Stimulated activated naive CD4-positive, alpha-beta T cell (primary cell): ENCODE results near the gene TTC27.
"Not testable (repeated sequence)": the region's sequence is repeated elsewhere in the genome, so short reads cannot be mapped to it uniquely, and the experiment has no call there.

Experiments
- DNase-seq, 6 experiments: peaks; one replicate each; lab custom pipeline; 2025; lab: John Stamatoyannopoulos, UW

The TTC27 gene

DNA sequence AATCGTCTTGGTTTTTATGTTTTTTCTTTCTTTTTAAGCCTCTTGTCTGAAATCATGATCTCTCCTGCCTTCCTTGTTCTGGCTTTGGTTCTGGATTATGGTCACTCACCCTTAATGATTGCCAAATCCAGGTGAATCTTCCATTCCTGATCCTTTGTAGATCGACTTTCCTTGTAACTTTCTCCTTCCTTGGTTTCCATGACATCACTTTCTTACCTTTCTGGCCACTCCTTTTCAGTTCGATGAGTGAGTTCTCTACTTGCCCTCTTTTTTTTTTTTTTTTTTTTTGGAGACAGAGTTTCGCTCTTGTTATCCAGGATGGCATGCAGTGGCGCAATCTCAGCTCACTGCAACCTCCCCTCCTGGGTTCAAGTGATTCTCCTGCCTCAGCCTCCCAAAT, 179.8 kb downstream of the TTC27 start:
- no peak for DNase-seq

DNA sequence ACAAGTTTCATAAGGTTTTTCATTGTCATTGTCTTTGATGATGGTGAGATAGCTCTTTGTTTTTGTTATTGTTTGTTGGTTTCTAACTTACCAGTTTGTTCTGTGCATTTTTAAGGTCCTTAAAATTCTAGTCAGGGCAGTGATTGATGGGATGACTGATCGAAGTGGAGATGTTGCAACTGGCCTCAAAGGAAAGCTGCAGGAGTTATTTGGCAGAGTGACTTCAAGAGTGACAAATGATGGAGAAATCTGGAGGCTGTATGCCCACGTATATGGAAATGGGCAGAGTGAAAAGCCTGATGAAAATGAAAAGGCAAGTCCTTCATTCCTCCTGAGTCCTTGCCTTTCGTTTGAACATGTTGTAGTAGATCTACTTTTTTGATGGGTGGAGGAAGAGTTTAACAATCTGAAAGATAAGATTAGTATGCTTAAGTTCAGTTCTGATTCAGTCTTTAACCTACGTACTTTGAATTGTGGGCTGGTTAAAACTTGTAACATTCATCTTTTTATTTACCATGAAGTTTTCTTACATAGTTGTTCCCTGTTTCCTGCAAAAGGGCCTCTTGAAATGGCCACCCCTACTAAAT, 183.2 kb downstream of the TTC27 start:
- no peak for DNase-seq

DNA sequence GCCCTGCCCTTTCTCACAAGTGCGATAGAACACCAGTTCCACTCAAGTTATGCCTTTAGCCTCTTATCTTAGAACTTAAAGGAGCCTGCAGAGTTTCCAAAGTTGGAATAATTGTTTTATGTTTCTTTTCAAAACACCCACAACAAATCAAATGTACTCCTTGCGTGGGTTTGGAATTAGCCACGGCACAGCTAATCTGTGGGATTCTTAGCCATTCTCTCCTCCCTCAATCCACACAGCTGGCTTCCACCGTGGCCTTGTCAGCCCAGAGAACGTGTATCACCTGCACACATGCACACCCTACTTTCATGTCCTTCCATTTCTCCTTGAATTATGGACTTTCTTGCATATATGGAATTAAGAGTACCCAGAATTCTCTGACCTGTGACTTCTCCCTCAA, 183.8 kb downstream of the TTC27 start:
- no peak for DNase-seq

DNA sequence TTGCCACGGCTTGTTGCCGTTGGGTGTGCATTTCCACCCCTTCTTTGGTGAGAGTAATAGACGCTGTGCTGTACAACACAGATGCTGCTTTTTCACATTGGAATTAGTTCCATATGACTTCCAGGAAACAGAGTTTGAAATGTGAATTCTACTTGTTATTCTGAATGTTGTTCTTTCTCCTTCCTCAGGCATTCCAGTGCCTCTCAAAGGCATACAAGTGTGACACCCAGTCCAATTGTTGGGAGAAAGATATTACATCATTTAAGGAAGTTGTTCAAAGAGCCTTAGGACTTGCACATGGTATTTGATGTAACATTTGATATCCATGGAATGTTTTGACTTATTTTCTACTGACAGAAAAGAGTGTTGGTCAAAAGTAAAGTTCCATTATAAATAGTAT, 184.5 kb downstream of the TTC27 start:
- DNase-seq, result no peak

DNA sequence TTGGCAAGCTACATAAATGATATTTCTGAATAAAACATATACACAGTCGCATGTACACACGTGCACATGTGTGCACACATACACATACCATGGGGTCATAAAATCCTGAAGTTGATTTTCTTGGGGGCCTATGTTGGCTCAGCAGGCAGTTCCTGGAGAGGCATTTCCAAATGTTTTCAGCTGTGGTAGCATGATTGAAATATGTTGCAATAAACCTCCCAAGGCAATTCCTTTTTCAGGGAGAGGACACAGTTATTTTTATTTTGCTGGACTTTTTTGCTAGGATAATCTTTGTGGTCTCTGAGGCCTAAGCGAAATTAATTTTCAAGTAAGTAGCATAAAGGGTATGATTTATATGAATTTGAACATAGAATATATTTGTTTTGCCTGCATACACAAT, 192.2 kb downstream of the TTC27 start:
- no peak for DNase-seq

DNA sequence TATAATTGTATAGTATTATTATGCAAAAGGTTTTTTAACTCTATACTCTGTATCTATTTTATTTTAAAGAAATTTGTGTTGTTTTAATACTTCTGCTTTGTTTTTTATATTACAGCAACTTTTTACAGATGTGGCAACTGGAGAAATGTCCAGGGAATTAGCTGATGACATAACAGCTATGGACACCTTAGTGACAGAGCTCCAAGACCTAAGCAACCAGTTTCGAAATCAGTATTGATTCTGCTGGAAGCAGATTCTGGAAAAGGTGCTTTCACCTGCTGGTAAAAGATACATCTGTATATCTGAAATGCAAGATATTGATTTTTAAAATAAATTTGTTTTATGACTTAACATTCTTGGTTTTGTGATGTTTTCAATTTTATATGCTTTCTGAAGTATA, 192.9 kb downstream of the TTC27 start:
- no peak for DNase-seq

DNA sequence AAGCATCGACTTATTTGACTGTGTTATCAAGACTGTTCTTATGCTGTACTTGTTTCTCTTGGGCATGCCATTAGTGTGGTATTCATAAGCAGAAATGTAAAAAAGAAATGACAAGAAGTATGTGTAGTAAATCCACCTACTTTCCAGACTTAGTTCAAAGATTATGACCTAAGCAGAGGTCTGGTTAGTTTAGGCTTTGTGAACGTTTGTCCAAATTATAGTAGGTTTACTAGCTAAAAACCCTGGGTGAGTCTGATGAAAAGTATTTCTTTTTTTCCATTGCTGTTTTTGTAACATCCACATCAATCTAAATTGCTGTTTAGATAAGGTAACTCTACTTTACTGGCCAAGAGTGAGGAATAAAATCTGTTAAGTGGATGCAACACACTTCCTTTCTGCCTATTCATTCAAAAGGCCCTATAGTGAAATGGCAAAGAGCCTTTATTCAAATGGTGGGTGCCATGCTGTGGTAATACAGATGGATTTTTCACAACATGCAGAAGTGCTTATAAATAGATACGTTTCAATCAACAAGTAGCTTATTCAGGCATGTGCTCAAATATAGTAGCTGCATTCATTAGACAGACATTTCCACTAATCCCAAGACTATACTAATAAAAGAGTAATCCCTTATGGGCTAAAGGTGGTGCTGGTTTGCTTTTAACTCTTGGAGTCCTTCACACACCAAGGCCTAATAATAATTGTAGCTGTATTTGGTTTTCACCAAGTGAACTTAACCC, 196.4 kb downstream of the TTC27 start:
- no peak for DNase-seq

DNA sequence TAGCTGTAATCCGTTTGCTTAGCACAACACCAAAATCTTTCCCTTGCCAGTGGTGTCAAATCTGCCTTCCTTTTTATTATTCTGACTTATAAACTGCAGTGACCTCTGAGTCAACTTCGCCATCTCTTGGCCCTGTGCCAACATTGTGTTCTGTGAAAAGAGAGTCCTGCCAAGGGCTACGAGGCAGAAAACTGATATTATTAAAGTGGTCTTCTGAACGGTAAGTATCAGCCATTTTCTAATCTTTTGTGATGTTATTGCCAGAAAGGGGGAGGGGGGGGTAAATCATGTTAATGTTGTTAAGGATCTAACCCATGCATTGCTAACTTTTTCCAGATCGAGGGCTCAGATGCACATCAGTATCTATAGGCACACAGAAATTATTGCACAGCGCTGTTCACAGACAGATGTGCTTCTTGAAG, 197.5 kb downstream of the TTC27 start:
- DNase-seq, result no peak

DNA sequence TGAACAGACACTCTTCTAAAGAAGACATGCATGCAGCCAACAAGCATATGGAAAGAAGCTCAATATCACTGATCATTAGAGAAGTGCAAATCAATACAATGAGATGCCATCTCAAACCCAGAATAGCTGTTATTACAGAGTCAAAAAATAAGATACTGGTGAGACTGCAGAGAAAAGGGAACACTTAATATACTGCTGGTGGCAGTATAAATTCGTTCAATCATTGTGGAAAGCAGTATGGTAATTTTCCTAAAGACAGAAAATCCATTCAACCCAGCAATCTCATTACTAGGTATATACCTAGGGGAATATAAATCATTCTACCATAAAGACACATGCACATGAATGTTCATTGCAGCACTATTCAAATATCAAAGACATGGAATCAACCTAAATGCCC, 202.3 kb downstream of the TTC27 start:
- DNase-seq, result no peak

DNA sequence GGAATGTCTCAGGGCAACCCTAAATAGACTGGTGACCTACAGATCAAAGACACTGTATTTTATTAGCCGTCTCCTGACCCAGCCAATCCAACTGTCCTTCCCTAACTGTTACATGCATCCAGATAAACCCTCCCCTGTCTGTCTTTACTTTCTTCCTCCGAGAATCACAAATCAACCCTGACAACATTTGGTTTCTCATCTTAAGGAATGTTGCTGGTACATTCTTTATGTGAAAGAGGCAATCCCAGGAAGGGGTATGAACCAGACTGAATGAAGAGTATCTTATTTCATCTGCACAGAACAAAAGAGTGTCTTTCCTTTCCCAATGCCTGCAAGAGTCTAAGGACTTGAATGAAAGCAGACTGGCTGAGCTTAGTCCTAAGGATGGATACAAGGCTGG, 205.0 kb downstream of the TTC27 start:
- DNase-seq, result no peak

DNA sequence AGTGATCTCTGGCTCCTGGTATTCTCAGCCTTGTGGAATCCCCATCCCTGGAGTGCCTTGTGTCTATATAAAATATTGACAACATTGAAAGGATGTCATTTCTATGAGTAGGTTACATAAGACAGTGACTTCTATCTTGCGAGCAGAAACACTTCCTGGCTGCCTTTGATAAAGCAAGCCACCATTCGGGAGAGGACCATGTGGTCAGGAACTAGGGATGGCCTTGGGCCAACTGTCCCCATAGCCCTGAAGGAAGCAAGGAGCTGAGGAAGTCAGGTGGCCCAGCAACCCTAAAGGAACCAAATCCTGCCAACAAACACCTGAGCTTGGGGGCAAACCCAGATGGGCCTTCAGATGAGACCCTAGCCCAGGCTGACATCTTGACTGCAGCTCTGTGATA, 205.9 kb downstream of the TTC27 start:
- no peak for DNase-seq

DNA sequence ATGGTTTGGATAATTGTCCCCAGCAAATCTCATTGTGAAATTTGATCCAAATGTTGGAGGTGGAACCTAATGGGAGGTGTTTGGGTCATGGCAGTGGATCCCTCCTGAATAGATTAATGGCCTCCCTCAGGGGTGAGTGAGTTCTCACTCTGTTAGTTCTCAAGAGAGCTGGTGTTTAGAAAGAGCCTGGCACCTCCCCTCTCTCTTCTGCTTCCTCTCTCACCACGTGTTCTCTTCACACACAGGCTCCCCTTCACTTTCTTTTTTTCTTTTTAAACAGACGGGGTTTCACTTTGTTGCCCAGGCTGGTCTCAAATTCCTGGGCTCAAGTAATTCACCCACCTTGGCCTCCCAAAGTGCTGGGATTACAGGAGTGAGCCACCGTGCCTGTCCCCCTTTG, 207.3 kb downstream of the TTC27 start:
- DNase-seq, result no peak

DNA sequence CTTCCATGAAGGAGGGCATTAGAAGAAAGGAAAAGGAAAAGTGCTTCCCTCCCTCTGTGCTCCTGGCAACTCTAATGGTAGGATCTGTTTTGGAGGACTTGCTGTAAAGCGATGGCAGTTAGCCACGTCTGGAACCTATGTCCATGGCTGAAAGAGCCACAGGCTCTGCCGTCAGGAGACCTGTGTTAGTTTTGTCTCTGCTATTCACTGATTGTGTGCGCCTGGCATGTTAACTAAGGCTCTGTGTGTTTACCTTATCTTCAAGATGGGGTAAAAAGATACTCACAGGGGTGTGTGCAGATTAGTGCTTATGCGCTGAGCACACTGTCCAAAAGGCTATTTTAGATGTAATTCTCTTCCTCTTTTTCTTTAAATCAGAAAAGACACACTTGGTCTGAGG, 209.1 kb downstream of the TTC27 start:
- DNase-seq, result no peak

DNA sequence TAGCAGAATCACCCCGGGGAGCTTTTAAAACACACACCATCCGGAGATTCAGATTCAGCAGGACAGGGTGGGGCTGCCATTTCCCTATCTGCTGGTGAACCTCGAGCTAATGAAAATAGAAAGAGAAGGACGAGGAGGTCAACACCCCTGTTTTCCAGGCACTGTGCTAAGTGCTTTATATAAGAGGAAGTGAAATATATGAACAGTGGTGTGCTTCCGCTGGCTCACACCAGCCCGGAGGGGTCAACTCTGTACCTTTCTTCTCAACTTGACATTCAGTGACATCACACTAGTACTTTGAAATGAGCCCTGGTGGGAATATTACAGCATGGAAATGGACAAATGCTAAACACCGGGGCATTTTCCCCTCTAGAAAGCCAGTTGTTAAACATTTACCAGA, 210.6 kb downstream of the TTC27 start:
- no peak for DNase-seq

DNA sequence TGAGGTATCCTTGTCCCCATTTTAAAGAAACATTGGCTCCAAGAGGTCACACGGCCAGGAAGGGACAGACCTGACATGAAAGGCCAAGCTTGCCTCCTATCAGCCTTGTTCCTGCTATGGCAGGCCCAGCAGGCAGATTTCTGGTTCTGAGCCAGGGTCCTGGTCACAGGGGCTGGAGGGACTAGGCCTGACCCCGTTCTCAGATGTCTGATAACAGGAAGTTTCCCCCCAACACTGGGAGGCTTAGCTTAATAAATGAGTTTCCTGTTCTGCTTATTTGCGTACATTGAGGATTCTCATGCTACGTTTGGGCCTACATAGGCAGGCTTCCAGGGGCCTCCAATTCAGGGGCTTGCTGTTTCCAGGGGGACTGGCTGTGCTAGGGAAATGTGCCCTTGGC, 211.1 kb downstream of the TTC27 start:
- no peak for DNase-seq

DNA sequence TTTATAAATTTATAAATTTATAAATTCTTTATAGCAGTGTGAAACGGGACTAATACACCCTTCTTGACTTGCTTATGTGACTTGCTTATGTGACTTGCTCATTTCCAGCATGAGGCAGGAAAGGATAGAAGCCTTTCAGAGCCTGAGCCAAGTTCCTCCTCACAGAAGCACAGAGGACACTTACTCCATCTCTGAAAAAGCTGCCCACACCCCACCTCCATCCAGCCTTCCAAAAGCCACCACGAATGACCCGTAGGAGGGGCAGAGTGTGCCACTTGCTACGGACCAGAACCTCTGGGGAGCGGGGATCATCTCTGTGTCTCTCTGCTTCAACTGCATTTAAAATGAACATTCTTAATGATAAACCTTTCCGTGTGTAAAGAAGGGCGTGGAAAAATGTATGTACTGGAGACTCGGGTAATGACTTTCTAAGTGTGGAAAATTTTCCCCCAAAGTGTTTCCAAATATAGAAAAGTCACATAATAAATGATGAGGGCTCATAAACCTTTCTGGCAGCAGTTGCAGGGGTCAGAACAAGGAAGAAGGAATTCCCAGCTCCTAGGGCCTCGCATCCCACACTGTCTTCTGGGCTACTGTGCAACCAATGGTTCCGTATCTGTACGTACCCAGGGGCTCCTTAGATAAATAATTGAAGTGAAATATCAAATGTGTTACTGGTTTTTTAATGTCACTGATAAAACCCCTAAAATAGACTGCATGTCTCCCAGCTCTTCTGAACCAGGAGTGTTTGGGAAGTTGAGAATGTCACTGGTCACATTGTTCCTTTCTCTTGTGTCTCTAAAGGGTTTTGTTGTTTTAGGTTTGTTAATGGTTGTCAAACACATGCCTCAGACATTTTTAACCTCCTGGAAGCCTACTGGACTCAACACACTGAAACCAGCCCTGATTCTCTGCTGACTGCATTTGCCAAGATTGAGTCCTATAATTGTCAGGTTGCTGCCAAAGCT, 214.4 kb downstream of the TTC27 start:
- DNase-seq, result no peak

DNA sequence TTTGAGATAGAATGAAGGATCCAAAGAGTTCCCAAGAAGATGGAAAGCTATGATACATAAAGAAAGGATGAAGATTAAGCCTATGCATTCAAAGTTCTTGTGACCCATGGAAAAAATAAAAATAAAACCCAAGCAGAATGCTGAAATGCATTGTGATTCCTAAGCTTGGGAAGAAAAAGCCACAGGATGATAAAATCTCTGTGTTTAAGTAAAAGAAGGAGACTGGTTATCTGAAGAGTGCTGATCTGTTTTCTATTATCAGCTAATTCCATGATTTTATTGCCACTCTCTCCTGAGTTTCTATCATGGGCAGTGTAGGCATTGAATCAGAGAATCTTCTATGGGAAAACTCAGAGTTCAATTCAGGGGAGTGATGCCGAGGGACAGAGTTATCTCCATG, 215.8 kb downstream of the TTC27 start:
- DNase-seq, result no peak

DNA sequence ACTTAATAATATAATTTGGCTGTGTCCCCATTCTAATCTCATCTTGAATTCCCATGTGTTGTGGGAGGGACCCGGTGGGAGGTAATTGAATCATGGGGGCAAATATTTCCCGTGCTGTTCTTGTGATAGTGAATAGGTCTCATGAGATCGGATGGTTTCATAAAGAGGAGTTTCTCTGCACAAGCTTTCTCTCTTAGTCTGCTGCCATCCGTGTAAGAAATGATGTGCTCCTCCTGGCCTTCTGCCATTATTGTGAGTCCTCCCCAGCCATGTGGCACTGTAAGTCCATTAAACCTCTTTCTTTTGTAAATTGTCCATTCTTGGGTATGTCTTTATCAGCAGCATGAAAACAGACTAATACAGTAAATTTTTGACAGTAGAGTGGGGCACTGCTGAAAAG, 216.4 kb downstream of the TTC27 start:
- DNase-seq, result no peak

DNA sequence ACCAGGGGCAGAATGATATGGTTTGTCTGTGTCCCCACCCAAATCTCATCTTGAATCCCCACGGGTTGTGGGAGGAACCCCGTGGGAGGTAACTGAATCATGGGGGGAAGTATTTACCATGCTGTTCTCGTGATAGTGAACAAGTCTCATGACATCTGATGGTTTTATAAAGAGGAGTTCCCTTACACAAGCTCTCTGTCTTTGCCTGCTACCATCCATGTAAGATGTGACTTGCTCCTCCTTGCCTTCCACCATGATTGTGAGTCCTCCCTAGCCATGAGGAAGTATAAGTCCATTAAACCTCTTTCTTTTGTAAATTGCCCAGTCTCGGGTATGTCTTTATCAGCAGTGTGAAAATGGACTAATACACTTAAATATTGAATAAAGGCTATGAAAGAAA, 218.4 kb downstream of the TTC27 start:
- not testable (repeated sequence) for DNase-seq

DNA sequence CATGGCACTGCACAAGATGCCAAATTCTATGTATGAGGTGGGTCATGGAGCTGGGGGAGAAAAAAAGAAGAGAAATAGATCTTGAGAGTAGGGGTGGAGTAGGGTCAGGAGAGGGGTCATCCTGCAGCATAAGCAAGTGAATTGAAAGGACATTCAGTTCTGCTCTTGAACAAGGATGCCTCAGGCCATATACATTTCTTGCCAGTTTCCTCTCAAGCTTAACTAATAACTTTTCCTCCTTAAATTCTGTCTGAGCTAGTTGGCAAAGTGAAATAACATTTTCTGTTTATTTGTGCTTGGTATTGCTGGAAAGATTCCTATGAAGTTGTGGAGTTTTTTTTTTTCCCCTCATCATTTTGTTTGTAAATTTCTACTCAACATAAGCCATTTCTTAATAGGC, 219.9 kb downstream of the TTC27 start:
- no peak for DNase-seq

DNA sequence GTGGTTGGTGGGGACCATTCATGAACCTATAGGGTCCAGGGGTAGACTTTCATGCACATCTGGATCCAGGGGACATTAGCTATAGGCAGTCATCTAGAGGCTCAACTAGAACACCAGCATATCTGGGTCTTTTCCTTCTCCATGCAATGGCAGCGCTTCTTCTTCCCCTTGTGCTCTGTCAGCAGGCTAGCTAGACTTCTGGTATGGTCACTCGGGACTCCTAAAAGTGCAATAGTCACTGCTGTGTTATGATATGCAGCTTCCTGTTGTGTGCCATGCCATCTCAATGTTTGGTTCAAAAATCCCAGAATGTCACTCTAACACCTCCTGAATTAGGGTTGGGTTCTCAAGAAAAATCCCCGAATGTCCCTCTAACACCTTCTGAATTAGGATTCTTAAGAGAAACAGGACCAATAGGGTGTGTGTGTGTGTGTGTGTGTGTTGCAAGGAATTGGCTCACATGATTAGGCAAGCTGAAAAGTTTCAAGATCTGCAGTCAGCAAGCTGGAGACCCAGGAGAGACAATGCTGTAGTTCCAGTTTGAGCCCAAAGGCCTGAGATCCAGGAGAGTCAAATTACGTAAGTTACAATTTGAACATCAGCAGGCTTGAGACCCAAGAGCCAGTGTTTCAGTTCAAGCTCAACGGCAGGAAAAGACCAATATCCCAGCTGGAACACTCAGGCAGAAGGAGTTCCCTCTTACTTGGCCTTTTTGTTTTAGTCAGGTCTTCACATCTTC, 221.8 kb downstream of the TTC27 start:
- DNase-seq, result no peak

DNA sequence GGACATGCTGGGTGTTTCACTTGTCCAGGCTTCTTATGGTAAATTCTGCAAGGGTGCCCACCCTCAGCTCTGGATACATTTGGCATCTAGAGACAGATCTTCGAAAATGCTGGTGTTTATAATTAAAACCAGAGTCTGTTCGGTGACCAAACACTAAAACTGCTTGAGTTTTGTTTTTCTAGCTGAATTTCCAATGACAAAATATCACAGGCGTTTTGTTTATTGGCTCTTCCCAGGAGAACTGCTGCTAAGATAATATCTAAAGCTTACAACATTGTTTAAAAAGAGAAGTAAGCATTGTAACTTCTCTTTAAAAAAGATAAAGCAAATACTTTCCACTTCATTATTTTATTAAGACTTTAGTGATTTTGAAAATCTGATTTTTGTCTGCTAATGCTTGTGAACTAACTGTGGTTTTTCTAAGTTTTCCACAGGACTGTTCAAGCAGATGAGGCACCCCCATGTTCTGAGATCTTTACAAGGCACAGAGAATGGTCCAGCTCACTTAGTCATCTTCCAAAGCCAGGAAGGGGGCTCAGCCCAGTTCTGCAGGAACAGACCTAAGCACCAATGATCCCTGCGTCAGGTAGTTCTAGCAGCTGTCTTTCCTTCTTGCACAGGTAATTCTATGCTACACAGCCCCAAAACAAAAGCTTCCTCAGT, 224.1 kb downstream of the TTC27 start:
- no peak for DNase-seq
